Activated CD8-positive, alpha-beta T cell treated with anti-CD3 and anti-CD28 coated beads, Interleukin-2, amount 10 ng/mL, durations not matched to agents 7 days and 5 days (primary cell): ENCODE measurements around the gene EDARADD. TPM values are rescaled to one million over a fixed set of nuclear protein-coding genes. Genes with fewer than 3 reads are reported as not detected.

Source experiments
- ATAC-seq: fragments of 150-1000 bp; cut with Tn5 transposase; one replicate; pipeline ENCODE4 v1.10.0; 2021; ENCODE audit warnings: moderate library complexity
- CTCF ChIA-PET: fragments of 350-600 bp; sonication (Branson Sonifier 250); formaldehyde crosslinking; loops from one replicate; lab custom pipeline; 2021; ENCODE audit warnings: antibody characterized with exemption; lab: Charles Lee
- POLR2A ChIA-PET: fragments of 350-600 bp; sonication (Branson Sonifier 250); formaldehyde crosslinking; loops from one replicate; lab custom pipeline; 2021; ENCODE audit warnings: antibody characterized with exemption; lab: Charles Lee
- DNase-seq: peaks from one replicate; pipeline ENCODE4 v3.0.0-alpha.2; 2020
- H3K27ac Mint-ChIP-seq: one replicate; pipeline ENCODE4 v1.8.0; 2021; ENCODE audit warnings: mild to moderate bottlenecking, mixed read lengths
- H3K27me3 Mint-ChIP-seq: one replicate; pipeline ENCODE4 v1.8.0; 2021; ENCODE audit warnings: low read depth, mixed read lengths
- H3K36me3 Mint-ChIP-seq: one replicate; pipeline ENCODE4 v1.8.0; 2021; ENCODE audit warnings: low read depth, mixed read lengths
- H3K4me1 Mint-ChIP-seq: one replicate; pipeline ENCODE4 v1.8.0; 2021; ENCODE audit warnings: low read depth, mixed read lengths
- H3K4me3 Mint-ChIP-seq: one replicate; pipeline ENCODE4 v1.8.0; 2021; ENCODE audit warnings: mild to moderate bottlenecking, mixed read lengths
- H3K9me3 Mint-ChIP-seq: one replicate; pipeline ENCODE4 v1.8.0; 2022; ENCODE audit warnings: mixed read lengths; ENCODE audit not compliant: insufficient read depth
- total RNA-seq, 2 experiments: library from RNA; stranded (reverse); gene quantifications; one replicate each; pipeline ENCODE4 v1.2.3, GENCODE V29; 2021

The EDARADD gene
- total RNA-seq, 2 experiments from 2014 or later, result 0.45 to 1.2 TPM

GRCh38 chr1:236511735-236512418, 117.8 kb downstream of the EDARADD start:
- Mint-ChIP-seq H3K27ac (no peak overlapping the region), H3K27me3 (peaks cover 10% of the 10 kb centered on the region), H3K36me3 (no peaks in the 10 kb centered on the region), H3K4me1 (peaks cover 21% of the 10 kb centered on the region), H3K9me3 (no peaks in the 10 kb centered on the region), H3K4me3 (no peak overlapping the region)
- ChIA-PET CTCF (no interaction called here), POLR2A (interaction anchor here (1.6 kb wide), 1 partner anchor 13 kb away, joined by 4 read pairs; no protein-coding TSS in a partner anchor)
- DNase-seq (no peak), ATAC-seq (no peak)

- no peak for ATAC-seq
- peaks cover 18% of the 10 kb centered on the region for H3K4me1 Mint-ChIP-seq
- no peak for DNase-seq
- H3K27me3 Mint-ChIP-seq, result peaks cover 20% of the 10 kb centered on the region
- H3K36me3 Mint-ChIP-seq, result no peaks in the 10 kb centered on the region
- POLR2A ChIA-PET, result no interaction called here
- no peaks in the 10 kb centered on the region for H3K9me3 Mint-ChIP-seq
- H3K27ac Mint-ChIP-seq, result no peak overlapping the region
- CTCF ChIA-PET, result no interaction called here
- no peak overlapping the region for H3K4me3 Mint-ChIP-seq
These were observed 120.8 kb downstream of the EDARADD start for GRCh38 chr1:236514703-236515442.

- CTCF ChIA-PET, result no interaction called here
These were observed 121.4 kb downstream of the EDARADD start for GRCh38 chr1:236515443-236515958.

GRCh38 chr1:236516929-236517704, 123.0 kb downstream of the EDARADD start:
- Mint-ChIP-seq H3K4me3 (peak overlapping the region; percentile 26), H3K36me3 (no peaks in the 10 kb centered on the region), H3K27me3 (peaks cover 24% of the 10 kb centered on the region), H3K9me3 (no peaks in the 10 kb centered on the region), H3K27ac (peak overlapping the region; percentile 7), H3K4me1 (peaks cover 18% of the 10 kb centered on the region)
- DNase-seq, result peak; percentile 54
- CTCF ChIA-PET, result interaction anchor here (0.8 to 1.0 kb wide), 2 partner anchors 10 to 408 kb away, joined by 3 to 4 read pairs; no protein-coding TSS in a partner anchor
- ATAC-seq, result peak; percentile 79
- POLR2A ChIA-PET, result interaction anchor here (0.6 kb wide), 1 partner anchor 1320 kb away, joined by 5 read pairs; no protein-coding TSS in a partner anchor

More at GRCh38 chr1:236515443-236515958, 121.4 kb downstream of the EDARADD start:
- H3K27me3 Mint-ChIP-seq, result peaks cover 19% of the 10 kb centered on the region
- H3K36me3 Mint-ChIP-seq, result no peaks in the 10 kb centered on the region
- DNase-seq (no peak), ATAC-seq (no peak)
- POLR2A ChIA-PET, result no interaction called here
- no peak overlapping the region for H3K27ac Mint-ChIP-seq
- H3K4me3 Mint-ChIP-seq, result no peak overlapping the region
- no peaks in the 10 kb centered on the region for H3K9me3 Mint-ChIP-seq
- peaks cover 18% of the 10 kb centered on the region for H3K4me1 Mint-ChIP-seq

GRCh38 chr1:236518322-236518721, 124.2 kb downstream of the EDARADD start:
- Mint-ChIP-seq H3K27ac (no peak overlapping the region), H3K4me1 (peaks cover 26% of the 10 kb centered on the region), H3K4me3 (no peak overlapping the region), H3K9me3 (no peaks in the 10 kb centered on the region), H3K36me3 (no peaks in the 10 kb centered on the region), H3K27me3 (peaks cover 24% of the 10 kb centered on the region)
- ChIA-PET POLR2A (no interaction called here), CTCF (no interaction called here)
- ATAC-seq (no peak), DNase-seq (no peak)

- peaks cover 32% of the 10 kb centered on the region for H3K4me1 Mint-ChIP-seq
- CTCF ChIA-PET, result interaction anchor here (0.9 kb wide), 1 partner anchor 387 kb away, joined by 3 read pairs; no protein-coding TSS in a partner anchor
- H3K27ac Mint-ChIP-seq, result no peak overlapping the region
- H3K4me3 Mint-ChIP-seq, result no peak overlapping the region
- H3K36me3 Mint-ChIP-seq, result peaks cover 3% of the 10 kb centered on the region
- H3K9me3 Mint-ChIP-seq, result no peaks in the 10 kb centered on the region
- POLR2A ChIA-PET, result no interaction called here
- peaks cover 21% of the 10 kb centered on the region for H3K27me3 Mint-ChIP-seq
- ATAC-seq (no peak), DNase-seq (no peak)
These were observed 126.4 kb downstream of the EDARADD start for GRCh38 chr1:236520445-236521005.

GRCh38 chr1:236522937-236523703, 129.0 kb downstream of the EDARADD start:
- ATAC-seq, result no peak
- Mint-ChIP-seq H3K9me3 (no peaks in the 10 kb centered on the region), H3K36me3 (peaks cover 19% of the 10 kb centered on the region), H3K27me3 (peaks cover 18% of the 10 kb centered on the region), H3K27ac (peak overlapping the region; percentile 93), H3K4me1 (peaks cover 27% of the 10 kb centered on the region), H3K4me3 (peak overlapping the region; percentile 80)
- CTCF ChIA-PET, result interaction anchor here (1.0 kb wide), 1 partner anchor 22 kb away, joined by 3 read pairs; no protein-coding TSS in a partner anchor
- POLR2A ChIA-PET, result no interaction called here
- DNase-seq, result no peak

- CTCF ChIA-PET, result interaction anchor here (1.0 kb wide), 1 partner anchor 23 kb away, joined by 3 read pairs; no protein-coding TSS in a partner anchor
- peak; percentile 89 for ATAC-seq
- H3K4me3 Mint-ChIP-seq, result peak within 1 kb of the TSS; percentile 80
- DNase-seq, result peak; percentile 89
- H3K4me1 Mint-ChIP-seq, result peaks cover 24% of the 10 kb centered on the region
- no peaks in the 10 kb centered on the region for H3K9me3 Mint-ChIP-seq
- peaks cover 12% of the 10 kb centered on the region for H3K27me3 Mint-ChIP-seq
- H3K36me3 Mint-ChIP-seq, result peaks cover 21% of the 10 kb centered on the region
- POLR2A ChIA-PET, result no interaction called here
- peak within 1 kb of the TSS; percentile 93 for H3K27ac Mint-ChIP-seq
These were observed 129.6 kb downstream of the EDARADD start, which contains the start of gene LGALS8 for GRCh38 chr1:236523704-236524141. TSS of gene LGALS8 (plus strand) at chr1:236523982. CDS start at chr1:236526071, 2,089 bp downstream.

GRCh38 chr1:236524142-236524894, 130.2 kb downstream of the EDARADD start:
- H3K27ac Mint-ChIP-seq, result peak overlapping the region; percentile 93
- DNase-seq, result peak; percentile 77
- H3K36me3 Mint-ChIP-seq, result peaks cover 25% of the 10 kb centered on the region
- H3K4me3 Mint-ChIP-seq, result peak overlapping the region; percentile 80
- no peaks in the 10 kb centered on the region for H3K9me3 Mint-ChIP-seq
- ChIA-PET POLR2A (interaction anchor here (0.9 to 1.2 kb wide), 2 partner anchors 10 to 13 kb away, joined by 4 to 15 read pairs; no protein-coding TSS in a partner anchor), CTCF (interaction anchor here (0.8 to 1.1 kb wide), 3 partner anchors 10 to 80 kb away, joined by 3 to 4 read pairs (median 4); partner anchors contain the start of gene HEATR1)
- ATAC-seq, result peak; percentile 91
- peaks cover 28% of the 10 kb centered on the region for H3K4me1 Mint-ChIP-seq
- H3K27me3 Mint-ChIP-seq, result peaks cover 11% of the 10 kb centered on the region

GRCh38 chr1:236524895-236525184, 130.8 kb downstream of the EDARADD start:
- ChIA-PET CTCF (interaction anchor here (0.8 to 1.1 kb wide), 2 partner anchors 9 to 80 kb away, joined by 4 read pairs; partner anchors contain the start of gene HEATR1), POLR2A (interaction anchor here (0.9 to 1.2 kb wide), 2 partner anchors 10 to 13 kb away, joined by 4 to 15 read pairs; no protein-coding TSS in a partner anchor)
- no peak for ATAC-seq
- DNase-seq, result no peak
- Mint-ChIP-seq H3K36me3 (peaks cover 25% of the 10 kb centered on the region), H3K9me3 (no peaks in the 10 kb centered on the region), H3K4me1 (peaks cover 28% of the 10 kb centered on the region), H3K27me3 (peaks cover 8% of the 10 kb centered on the region), H3K4me3 (peak overlapping the region; percentile 80), H3K27ac (peak overlapping the region; percentile 93)
